CD14-positive monocyte (primary cell): ENCODE data around the gene PITPNM1. TPM values are rescaled to one million over a fixed set of nuclear protein-coding genes. Genes with fewer than 3 reads are reported as not detected.
A peak's percentile ranks its signal among the peaks of the same experiment; 100 is the strongest.

Experiments
- DNase-seq, 3 donors: peaks; one replicate each; pipeline ENCODE4 v3.0.0-alpha.2; 2011 to 2022
- H2AFZ ChIP-seq: 2 replicates; pipeline ENCODE4 v1.6.0; 2012; ENCODE audit warnings: mild to moderate bottlenecking, low read depth, low read length, inconsistent platforms; ENCODE audit not compliant: insufficient read depth, poor library complexity, severe bottlenecking
- H3K27ac ChIP-seq, 2 donors: 1 replicate in 1 of 2; 2 replicates in 1 of 2; pipeline ENCODE4 v1.5.1; 2012 to 2013; ENCODE audit warnings: low read length in 2 of 2, control low read depth in 1 of 2, inconsistent platforms in 1 of 2, low read depth in 1 of 2, mild to moderate bottlenecking in 1 of 2
- H3K27me3 ChIP-seq, 2 donors: one replicate each; pipeline versions ENCODE4 v1.6.0 to v1.6.1; 2011 to 2013; ENCODE audit warnings: low read length in 2 of 2; ENCODE audit not compliant: control insufficient read depth in 2 of 2, insufficient read depth in 2 of 2
- H3K36me3 ChIP-seq, 2 donors: replicated peaks in 1 of 2; 1 replicate in 1 of 2; 2 replicates in 1 of 2; pipeline versions ENCODE4 v1.5.1 to v1.6.1; 2012 to 2013; ENCODE audit warnings: low read length in 2 of 2, control low read depth in 1 of 2, inconsistent platforms in 1 of 2, mild to moderate bottlenecking in 1 of 2; ENCODE audit not compliant: insufficient read depth in 2 of 2, control insufficient read depth in 1 of 2
- H3K4me1 ChIP-seq, 2 donors: 1 replicate in 1 of 2; 2 replicates in 1 of 2; pipeline versions ENCODE4 v1.5.1 to v1.6.1; 2012 to 2013; ENCODE audit warnings: low read length in 2 of 2, control low read depth in 1 of 2, inconsistent platforms in 1 of 2, mild to moderate bottlenecking in 1 of 2, moderate library complexity in 1 of 2; ENCODE audit not compliant: insufficient read depth in 2 of 2, control insufficient read depth in 1 of 2
- H3K4me2 ChIP-seq: replicated peaks from 2 replicates; pipeline ENCODE3; 2012; ENCODE audit warnings: low read length, moderate library complexity, mild to moderate bottlenecking; ENCODE audit not compliant: poor library complexity, severe bottlenecking; ENCODE audit errors: extremely low read depth
- H3K4me3 ChIP-seq, 3 experiments: fragments of 200-600 bp in 1 of 3; sonication (generic) in 1 of 3; replicated peaks in 1 of 3; 1 replicate in 2 of 3; 2 replicates in 1 of 3; pipeline ENCODE4 v1.5.1; 2011 to 2013; ENCODE audit warnings: low read length in 3 of 3, mild to moderate bottlenecking in 3 of 3, control low read depth in 2 of 3, low read depth in 2 of 3, inconsistent platforms in 1 of 3, moderate library complexity in 1 of 3
- H3K79me2 ChIP-seq: 2 replicates; pipeline ENCODE4 v1.6.0; 2012; ENCODE audit warnings: mild to moderate bottlenecking, control low read depth, inconsistent platforms, low read length, moderate library complexity; ENCODE audit not compliant: insufficient read depth
- H3K9ac ChIP-seq: 2 replicates; pipeline ENCODE4 v1.6.0; 2017; ENCODE audit warnings: low read length, mild to moderate bottlenecking; ENCODE audit not compliant: insufficient read depth, poor library complexity, severe bottlenecking
- H3K9me3 ChIP-seq, 2 donors: replicated peaks in 1 of 2; 1 replicate in 1 of 2; 2 replicates in 1 of 2; pipeline versions ENCODE4 v1.5.1 to v1.6.1; 2012 to 2013; ENCODE audit warnings: low read length in 2 of 2, control low read depth in 1 of 2; ENCODE audit not compliant: control insufficient read depth in 1 of 2, insufficient read depth in 1 of 2
- H4K20me1 ChIP-seq: 2 replicates; pipeline ENCODE4 v1.6.0; 2012; ENCODE audit warnings: mild to moderate bottlenecking, low read length, control low read depth, moderate library complexity; ENCODE audit not compliant: insufficient read depth
- H3K27ac Mint-ChIP-seq, 7 donors: one replicate each; pipeline ENCODE4 v1.8.0; 2020; ENCODE audit warnings: mild to moderate bottlenecking in 7 of 7, mixed read lengths in 7 of 7, moderate library complexity in 6 of 7, inconsistent platforms in 2 of 7
- H3K27me3 Mint-ChIP-seq, 3 donors: one replicate each; pipeline ENCODE4 v1.8.0; 2021 to 2022; ENCODE audit warnings: low read depth in 3 of 3, mild to moderate bottlenecking in 3 of 3, mixed read lengths in 3 of 3, moderate library complexity in 3 of 3, inconsistent platforms in 1 of 3
- H3K36me3 Mint-ChIP-seq, 2 donors: one replicate each; pipeline ENCODE4 v1.8.0; 2020; ENCODE audit warnings: mixed read lengths in 2 of 2, inconsistent platforms in 1 of 2, mild to moderate bottlenecking in 1 of 2
- H3K4me1 Mint-ChIP-seq: one replicate; pipeline ENCODE4 v1.8.0; 2020; ENCODE audit warnings: mild to moderate bottlenecking, mixed read lengths
- H3K4me3 Mint-ChIP-seq, 2 donors: one replicate each; pipeline ENCODE4 v1.8.0; 2020; ENCODE audit warnings: mild to moderate bottlenecking in 2 of 2, mixed read lengths in 2 of 2, moderate library complexity in 1 of 2
- H3K9me3 Mint-ChIP-seq, 7 donors: one replicate each; pipeline ENCODE4 v1.8.0; 2020 to 2022; ENCODE audit warnings: mixed read lengths in 7 of 7, mild to moderate bottlenecking in 6 of 7, moderate library complexity in 6 of 7, inconsistent platforms in 2 of 7
- CTCF ChIP-seq: fragments of 200-600 bp; IDR thresholded peaks from one replicate; pipeline ENCODE4 v1.8.0; 2022; ENCODE audit warnings: antibody characterized with exemption, mild to moderate bottlenecking
- WGBS: methylation state at CpG from one replicate; pipeline ENCODE4 v1.1.5; 2013; ENCODE audit warnings: missing lambda C conversion rate; ENCODE audit not compliant: insufficient coverage; 5-methylcytosine and 5-hydroxymethylcytosine counted together
- intact Hi-C, 2 donors: fragments of 100-400 bp; cut with micrococcal nuclease; formaldehyde crosslinking; loops; one replicate each; pipeline versions ENCODE4 v1.15.0 to v1.15.1; 2023
- polyA plus RNA-seq, 3 donors: library from polyadenylated mRNA; depleted of rRNA in 1 of 3; unstranded in 2 of 3; stranded (reverse) in 1 of 3; fragments of 300-500 nt in 2 of 3; fragments of >200 nt in 1 of 3; fragmentation: Illumina TruSeq in 2 of 3; gene quantifications; 1 replicate in 2 of 3; 2 replicates in 1 of 3; pipeline ENCODE4 v1.2.3, GENCODE V29; 2012 to 2021

Gene PITPNM1
- polyA plus RNA-seq, 3 donors, result 11.7 to 122 (median 22.2) TPM

DNA sequence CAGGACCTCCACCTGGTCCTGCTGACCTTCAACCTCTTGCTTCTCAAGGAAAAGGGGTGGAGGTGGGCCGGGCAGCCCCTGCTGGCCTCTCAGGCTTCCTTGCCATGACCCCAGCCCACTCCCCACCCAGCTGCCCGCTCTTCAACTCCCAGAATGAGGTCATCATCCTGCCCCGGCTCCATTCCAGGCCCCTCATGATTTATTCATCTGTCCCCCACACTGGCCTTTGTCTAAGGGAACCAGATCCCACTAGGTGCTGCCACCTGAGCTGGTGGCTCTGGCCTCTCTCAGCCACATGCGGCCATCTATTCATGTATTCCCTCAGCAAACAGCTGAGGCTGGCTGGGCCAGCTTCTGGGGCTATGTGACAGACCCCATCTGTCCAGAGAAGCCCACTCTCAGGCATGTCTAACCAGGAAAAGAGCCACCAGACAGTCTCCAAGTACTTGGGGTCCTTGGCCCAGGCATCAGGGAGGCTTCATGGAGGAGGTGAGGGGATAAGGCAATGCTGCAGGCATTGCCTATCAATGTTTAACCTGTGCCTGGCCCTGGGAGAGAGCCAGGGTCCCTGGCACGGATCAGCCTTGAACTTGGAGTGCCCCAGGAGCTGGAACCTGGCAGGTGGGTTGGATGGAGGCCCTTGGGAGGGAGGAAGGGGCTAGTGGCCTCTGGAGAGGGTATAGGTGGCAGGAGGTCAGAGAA, 20.3 kb upstream of the PITPNM1 start:
- Histone ChIP-seq H4K20me1 (no peaks in the 10 kb centered on the region), H3K79me2 (no peaks in the 10 kb centered on the region), H3K4me2 (no peak overlapping the region), H3K9me3 (no peaks in the 10 kb centered on the region), H3K4me1 (peaks cover 9 to 10% of the 10 kb centered on the region in 2 donors), H2AFZ (no peak overlapping the region), H3K36me3 (no peaks in the 10 kb centered on the region), H3K4me3 (no peak overlapping the region), H3K9ac (no peak overlapping the region), H3K27ac (no peak overlapping the region), H3K27me3 (no peaks in the 10 kb centered on the region)
- DNase-seq, result no peak
- Mint-ChIP-seq H3K27me3 (peaks cover 0 to 8% (median 5%) of the 10 kb centered on the region in 3 donors), H3K27ac (no peak overlapping the region), H3K36me3 (no peaks in the 10 kb centered on the region), H3K4me1 (peaks cover 13% of the 10 kb centered on the region), H3K9me3 (peaks cover 0 to 7% (median 3%) of the 10 kb centered on the region in 7 donors), H3K4me3 (no peak overlapping the region)
- no peak for TF ChIP-seq CTCF
- intact Hi-C loops, result no loop called here
- 98% methylated on average over 5 of the region's 5 CpGs for WGBS

DNA sequence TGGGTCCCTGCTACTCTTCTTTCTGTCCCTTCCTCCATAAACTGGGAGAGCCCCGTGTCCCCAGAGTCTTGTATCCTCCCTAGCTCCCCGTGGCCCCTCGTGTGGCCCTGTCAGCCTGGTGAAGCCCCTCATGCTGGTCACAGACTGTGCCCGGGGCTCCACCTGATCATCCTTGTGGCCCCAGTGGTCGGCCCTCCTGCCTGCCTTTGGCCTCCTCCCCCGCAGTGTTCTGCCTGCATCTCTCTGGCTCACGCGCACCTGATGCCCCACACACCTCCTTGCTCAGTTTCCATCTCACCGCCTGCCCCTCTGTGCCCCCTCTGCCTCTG, 19.3 kb upstream of the PITPNM1 start:
- no peak overlapping the region for H3K4me3 ChIP-seq
- Mint-ChIP-seq H3K4me3 (no peak overlapping the region), H3K27me3 (peaks cover 0 to 8% (median 5%) of the 10 kb centered on the region in 3 donors), H3K36me3 (no peaks in the 10 kb centered on the region), H3K9me3 (peaks cover 0 to 7% (median 3%) of the 10 kb centered on the region in 7 donors), H3K27ac (peak overlapping the region in 1 of 7 donors; percentile 19), H3K4me1 (peaks cover 7% of the 10 kb centered on the region)
- no peak overlapping the region for H2AFZ ChIP-seq
- intact Hi-C loops, result no loop called here
- H3K4me1 ChIP-seq, result peaks cover 2 to 3% of the 10 kb centered on the region in 2 donors
- no peaks in the 10 kb centered on the region for H3K36me3 ChIP-seq
- no peak for TF ChIP-seq CTCF
- DNase-seq, result no peak
- 89% methylated on average over 9 of the region's 9 CpGs for WGBS
- H3K9me3 ChIP-seq, result no peaks in the 10 kb centered on the region
- H3K9ac ChIP-seq, result no peak overlapping the region
- H3K27ac ChIP-seq, result no peak overlapping the region
- H3K27me3 ChIP-seq, result no peaks in the 10 kb centered on the region
- H3K79me2 ChIP-seq, result no peaks in the 10 kb centered on the region
- no peak overlapping the region for H3K4me2 ChIP-seq
- H4K20me1 ChIP-seq, result no peaks in the 10 kb centered on the region
